Activated naive CD8-positive, alpha-beta T cell treated with anti-CD3 and anti-CD28 coated beads, Interleukin-2, amount 10 ng/mL, durations not matched to agents 7 days and 5 days (primary cell): ENCODE data around the gene MAP2K5. TPM values are rescaled to one million over a fixed set of nuclear protein-coding genes. Genes with fewer than 3 reads are reported as not detected.

ENCODE experiments used
- ATAC-seq: fragments of 150-1000 bp; cut with Tn5 transposase; one replicate; pipeline ENCODE4 v1.10.0; 2021; ENCODE audit warnings: low read depth, moderate library complexity
- POLR2A ChIA-PET: fragments of 350-600 bp; sonication (Branson Sonifier 250); formaldehyde crosslinking; loops from one replicate; lab custom pipeline; 2021; ENCODE audit warnings: antibody characterized with exemption; lab: Charles Lee
- DNase-seq: peaks from one replicate; pipeline ENCODE4 v3.0.0; 2021
- H3K27ac Mint-ChIP-seq: one replicate; pipeline ENCODE4 v1.8.0; 2022; ENCODE audit warnings: mild to moderate bottlenecking, mixed read lengths
- H3K27me3 Mint-ChIP-seq: one replicate; pipeline ENCODE4 v1.8.0; 2022; ENCODE audit warnings: mild to moderate bottlenecking, moderate library complexity, mixed read lengths
- H3K36me3 Mint-ChIP-seq: one replicate; pipeline ENCODE4 v1.8.0; 2021; ENCODE audit warnings: mild to moderate bottlenecking, mixed read lengths
- H3K4me1 Mint-ChIP-seq: one replicate; pipeline ENCODE4 v1.8.0; 2021; ENCODE audit warnings: mixed read lengths
- H3K4me3 Mint-ChIP-seq: one replicate; pipeline ENCODE4 v1.8.0; 2022; ENCODE audit warnings: mild to moderate bottlenecking, moderate library complexity, mixed read lengths
- H3K9me3 Mint-ChIP-seq: one replicate; pipeline ENCODE4 v1.8.0; 2021; ENCODE audit warnings: mixed read lengths
- total RNA-seq, 2 experiments: library from RNA; stranded (reverse); gene quantifications; one replicate each; pipeline ENCODE4 v1.2.3, GENCODE V29; 2021

The MAP2K5 gene
- total RNA-seq, 2 experiments from 2014 or later, result 25.8 to 29.9 TPM

DNA sequence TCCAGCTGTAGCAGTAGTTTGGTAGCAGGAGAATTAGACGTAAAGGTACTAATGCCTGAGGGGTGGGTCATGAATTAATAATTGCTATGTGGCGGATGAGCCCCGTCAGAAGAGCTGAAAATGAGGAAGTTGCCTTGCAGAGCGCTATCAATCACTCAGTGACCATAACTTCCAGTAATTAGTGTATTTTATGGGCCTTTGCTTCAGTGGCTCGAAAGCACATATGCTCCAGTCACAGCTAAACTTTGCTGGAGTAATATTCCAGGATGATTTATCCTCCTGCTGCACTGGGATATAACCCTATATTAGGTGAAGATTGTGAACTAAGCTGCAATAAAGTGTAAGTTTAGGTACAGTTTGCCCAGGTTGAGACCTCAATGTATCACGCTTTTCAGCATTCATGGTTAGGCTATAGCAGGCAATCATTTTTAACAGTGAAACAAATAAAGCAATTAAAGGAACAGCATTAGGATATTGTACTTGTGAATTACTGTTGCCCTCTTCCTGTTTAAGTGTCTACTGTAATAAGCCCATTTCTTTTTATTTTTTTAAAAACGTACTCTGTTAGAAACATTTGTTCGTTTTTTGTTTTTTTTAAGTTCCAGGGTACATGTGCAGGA, 178.2 kb downstream of the MAP2K5 start:
- no peak for ATAC-seq
- Mint-ChIP-seq H3K4me1 (peaks cover 4% of the 10 kb centered on the region), H3K27ac (no peak overlapping the region), H3K36me3 (peaks cover 3% of the 10 kb centered on the region), H3K9me3 (no peaks in the 10 kb centered on the region), H3K4me3 (no peak overlapping the region), H3K27me3 (no peaks in the 10 kb centered on the region)
- DNase-seq, result no peak
- POLR2A ChIA-PET, result no interaction called here

DNA sequence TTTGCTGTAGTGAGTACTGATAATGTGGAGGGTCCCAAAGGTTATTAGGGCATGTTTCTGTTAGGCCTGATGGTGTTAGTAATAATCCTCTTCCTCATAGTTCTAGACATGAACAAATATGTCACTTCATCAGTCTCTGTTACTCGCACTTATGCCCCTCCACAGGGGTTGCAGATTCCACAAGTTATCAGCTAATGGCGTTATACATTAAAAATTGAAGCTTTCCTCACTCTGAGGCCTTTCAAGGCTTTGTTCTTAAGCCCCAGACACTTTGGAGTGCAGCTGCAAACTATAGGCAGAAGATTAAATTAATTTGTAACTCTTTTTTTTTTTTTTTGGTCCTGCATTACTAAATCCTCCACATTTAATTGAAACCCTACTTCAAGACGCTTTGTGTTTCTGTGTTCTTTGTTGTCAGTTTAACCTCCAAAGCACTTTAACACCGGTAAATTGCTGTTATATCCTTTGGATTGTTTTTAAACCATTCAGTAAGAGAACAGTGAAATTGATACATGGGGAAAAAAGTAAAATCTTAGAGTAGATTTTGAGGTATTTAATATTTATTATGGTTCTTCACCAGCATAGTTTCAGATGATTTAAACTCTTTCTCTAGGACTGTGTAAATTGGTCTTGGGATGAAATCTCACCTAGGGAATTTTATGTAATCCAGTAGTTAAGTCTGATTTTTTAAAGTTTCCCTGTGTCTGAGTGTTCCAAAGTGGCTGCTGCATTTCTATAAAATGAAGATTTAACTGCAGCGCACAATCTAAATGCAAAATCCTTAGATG, 179.7 kb downstream of the MAP2K5 start:
- no peaks in the 10 kb centered on the region for H3K9me3 Mint-ChIP-seq
- POLR2A ChIA-PET, result no interaction called here
- peaks cover 3% of the 10 kb centered on the region for H3K36me3 Mint-ChIP-seq
- H3K27me3 Mint-ChIP-seq, result no peaks in the 10 kb centered on the region
- H3K4me1 Mint-ChIP-seq, result peaks cover 4% of the 10 kb centered on the region
- no peak for DNase-seq
- ATAC-seq, result no peak
- H3K27ac Mint-ChIP-seq, result no peak overlapping the region
- no peak overlapping the region for H3K4me3 Mint-ChIP-seq

DNA sequence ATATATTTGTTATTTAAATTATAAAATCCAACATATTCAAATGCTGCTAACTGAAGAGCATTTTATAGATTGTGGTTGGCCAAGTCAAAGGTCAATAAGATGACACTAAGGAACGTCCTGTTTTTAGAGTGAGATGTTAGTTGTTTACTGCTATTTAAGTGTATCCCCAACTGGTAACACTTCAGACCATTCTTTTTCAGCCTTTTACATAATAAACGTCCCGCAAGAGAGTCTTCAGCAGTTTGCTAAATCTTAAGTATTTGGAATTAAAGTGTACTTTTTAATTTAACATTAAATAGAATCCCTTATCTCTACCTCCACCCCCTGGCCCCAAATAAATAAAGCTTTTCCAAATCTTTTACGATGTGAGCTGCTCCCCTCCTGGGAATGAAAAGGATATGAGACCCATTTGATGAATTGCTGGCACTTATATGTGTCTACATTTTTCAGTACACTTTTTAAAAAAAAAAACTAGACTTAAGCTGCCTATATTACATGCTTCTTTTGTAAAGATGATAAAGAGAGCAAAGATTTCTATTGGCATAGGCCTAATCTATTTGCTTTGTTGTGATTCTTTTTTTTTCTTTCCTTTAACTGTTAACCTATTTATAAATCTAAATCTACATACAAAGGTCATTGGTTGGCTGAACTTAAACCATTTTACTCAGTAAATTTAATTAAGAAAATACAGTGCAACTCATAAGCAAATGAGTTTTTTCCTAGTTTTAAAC, 181.0 kb downstream of the MAP2K5 start:
- ATAC-seq (no peak), DNase-seq (no peak)
- Mint-ChIP-seq H3K4me1 (peaks cover 4% of the 10 kb centered on the region), H3K27ac (no peak overlapping the region), H3K4me3 (no peak overlapping the region), H3K36me3 (peaks cover 6% of the 10 kb centered on the region), H3K9me3 (no peaks in the 10 kb centered on the region), H3K27me3 (no peaks in the 10 kb centered on the region)
- POLR2A ChIA-PET, result no interaction called here

DNA sequence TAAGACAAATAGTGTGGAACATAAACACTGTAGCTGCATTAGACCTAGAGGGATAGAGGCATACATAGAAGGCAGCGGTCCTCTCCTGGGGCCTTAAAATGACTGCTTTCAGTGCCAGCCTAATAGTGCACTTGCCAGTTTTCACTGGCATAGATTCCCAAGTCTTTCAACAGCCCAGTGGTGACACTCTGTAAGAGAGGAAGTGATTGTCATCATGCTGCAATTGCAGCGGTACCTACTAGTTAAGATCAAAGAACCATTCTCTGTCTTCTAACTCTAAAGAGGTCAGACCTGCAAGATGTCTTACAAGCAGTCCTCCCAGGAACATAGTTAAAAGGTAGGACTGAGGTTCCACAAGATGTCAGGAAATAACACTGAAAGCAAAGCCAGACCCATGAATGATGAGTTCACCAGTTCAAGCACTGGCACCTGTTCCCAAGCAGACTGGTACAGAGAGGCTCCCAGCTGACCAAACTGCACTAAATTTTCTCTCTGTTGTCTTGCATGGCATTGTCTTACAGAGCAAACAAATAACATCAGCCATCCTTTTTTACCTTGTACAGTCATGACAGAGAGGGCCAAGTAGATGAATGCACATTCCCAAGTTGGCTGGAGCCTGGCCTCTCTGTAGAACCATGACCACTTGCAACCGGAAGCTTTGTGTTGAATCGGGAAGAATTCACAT, 182.3 kb downstream of the MAP2K5 start:
- Mint-ChIP-seq H3K27ac (no peak overlapping the region), H3K36me3 (peaks cover 7% of the 10 kb centered on the region), H3K27me3 (no peaks in the 10 kb centered on the region), H3K4me1 (peaks cover 4% of the 10 kb centered on the region), H3K9me3 (no peaks in the 10 kb centered on the region), H3K4me3 (no peak overlapping the region)
- no peak for ATAC-seq
- DNase-seq, result no peak
- POLR2A ChIA-PET, result no interaction called here

DNA sequence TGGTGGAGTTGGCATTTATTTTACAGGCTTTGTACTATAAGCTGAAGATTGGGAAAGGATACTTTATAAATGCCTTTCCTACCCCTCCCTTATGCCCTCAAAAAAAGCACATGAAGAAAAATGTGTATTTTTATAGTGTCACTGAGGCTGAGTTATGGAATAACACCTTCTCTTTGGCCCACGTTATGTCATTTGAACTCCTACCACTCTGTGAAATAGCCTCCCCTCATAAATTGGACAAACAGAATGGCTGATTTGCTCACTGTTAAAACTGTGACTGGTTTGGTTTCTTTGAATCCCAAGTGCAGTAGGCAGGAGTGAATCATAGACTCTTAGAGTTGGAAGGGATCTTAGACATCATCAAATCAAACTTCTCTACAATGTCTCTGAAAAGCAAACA, 187.6 kb downstream of the MAP2K5 start:
- Mint-ChIP-seq H3K4me3 (no peak overlapping the region), H3K36me3 (peaks cover 6% of the 10 kb centered on the region), H3K4me1 (peaks cover 5% of the 10 kb centered on the region), H3K9me3 (no peaks in the 10 kb centered on the region), H3K27ac (no peak overlapping the region), H3K27me3 (no peaks in the 10 kb centered on the region)
- POLR2A ChIA-PET, result no interaction called here
- no peak for DNase-seq
- ATAC-seq, result no peak

DNA sequence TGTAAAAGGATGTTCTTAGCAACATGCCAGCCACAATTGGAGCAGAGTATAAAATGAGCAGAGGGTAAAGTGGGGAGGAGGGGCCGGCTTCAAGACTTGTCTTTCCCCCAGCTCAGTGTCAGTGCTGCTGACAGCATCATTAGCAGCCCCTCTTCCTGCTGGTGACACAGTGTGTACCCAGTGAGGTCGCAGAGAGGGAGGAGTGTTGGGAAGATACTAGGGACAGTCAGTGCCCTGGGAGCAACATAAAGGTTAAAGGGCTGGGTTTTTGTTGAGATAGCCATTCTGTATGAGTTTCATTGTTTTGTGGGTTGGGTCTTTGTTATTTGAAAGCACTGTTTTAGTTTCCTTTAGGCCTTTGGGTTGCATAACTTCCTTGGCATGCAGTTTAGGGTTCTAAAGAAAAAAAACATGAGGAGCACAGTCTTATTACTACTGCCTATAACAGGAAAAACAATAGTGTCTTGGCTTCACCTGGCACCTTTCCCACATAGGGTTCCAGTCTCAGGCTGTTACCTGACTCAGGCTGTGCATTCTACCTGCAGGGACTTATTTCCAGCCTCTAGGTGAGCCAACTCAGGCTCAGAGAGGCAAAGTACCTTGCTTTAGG, 188.7 kb downstream of the MAP2K5 start:
- Mint-ChIP-seq H3K27me3 (no peaks in the 10 kb centered on the region), H3K27ac (no peak overlapping the region), H3K4me1 (peaks cover 15% of the 10 kb centered on the region), H3K36me3 (peaks cover 10% of the 10 kb centered on the region), H3K9me3 (no peaks in the 10 kb centered on the region), H3K4me3 (no peak overlapping the region)
- ATAC-seq, result no peak
- POLR2A ChIA-PET, result no interaction called here
- no peak for DNase-seq

DNA sequence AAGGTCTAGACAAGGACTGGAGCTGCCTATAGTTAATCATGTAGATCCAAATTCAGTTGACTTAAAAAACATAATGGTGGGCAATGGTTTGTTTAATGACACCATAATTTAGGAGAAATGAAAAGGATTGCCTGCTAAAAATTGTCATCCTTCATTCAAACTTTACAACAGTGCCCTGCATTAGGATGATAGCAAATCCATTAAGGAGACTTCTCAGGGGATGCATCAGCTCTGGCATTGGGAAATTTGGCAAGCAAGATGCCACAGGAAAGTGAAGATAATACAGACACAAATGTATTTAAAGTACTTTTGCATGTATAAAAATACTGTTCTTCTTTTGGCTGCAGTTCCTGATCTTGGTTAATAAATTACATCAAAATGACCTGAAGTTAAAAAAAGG, 189.7 kb downstream of the MAP2K5 start:
- no peaks in the 10 kb centered on the region for H3K27me3 Mint-ChIP-seq
- peaks cover 18% of the 10 kb centered on the region for H3K4me1 Mint-ChIP-seq
- ATAC-seq (no peak), DNase-seq (no peak)
- H3K9me3 Mint-ChIP-seq, result no peaks in the 10 kb centered on the region
- POLR2A ChIA-PET, result no interaction called here
- H3K36me3 Mint-ChIP-seq, result peaks cover 13% of the 10 kb centered on the region
- H3K27ac Mint-ChIP-seq, result no peak overlapping the region
- H3K4me3 Mint-ChIP-seq, result no peak overlapping the region

DNA sequence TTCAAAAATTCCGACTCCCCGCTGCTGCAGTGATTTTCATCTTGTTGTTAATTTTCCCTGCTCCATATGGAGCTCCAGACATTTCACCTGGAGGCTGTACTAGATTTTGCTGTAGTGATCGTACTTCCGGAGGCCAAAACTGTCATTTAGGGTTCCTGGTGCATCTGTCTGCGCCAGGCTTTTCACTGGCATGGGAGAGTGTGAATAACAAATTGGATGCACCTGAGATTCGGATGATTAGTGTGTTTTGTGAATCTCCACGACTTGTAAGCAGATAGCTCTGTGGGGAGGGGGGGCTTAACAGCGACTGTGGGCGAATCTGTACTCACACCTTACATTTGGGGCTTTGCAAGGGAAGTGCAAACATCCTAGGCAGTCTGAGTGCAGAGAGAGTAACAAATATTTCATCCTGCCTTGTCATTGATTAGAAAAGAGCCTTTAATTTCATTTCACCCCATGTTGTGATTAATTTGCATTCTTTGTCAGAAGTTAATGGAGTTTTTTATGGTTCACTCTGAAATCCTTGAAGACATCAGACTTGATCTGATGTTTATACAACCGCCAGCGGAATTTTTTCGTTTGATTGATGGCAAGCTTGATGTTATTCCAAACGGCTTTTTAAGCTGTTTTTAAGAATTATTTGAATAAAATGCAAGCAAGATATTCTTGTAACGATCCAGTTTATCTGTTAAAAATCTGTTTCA, 190.3 kb downstream of the MAP2K5 start:
- H3K36me3 Mint-ChIP-seq, result peaks cover 14% of the 10 kb centered on the region
- ATAC-seq (no peak), DNase-seq (no peak)
- POLR2A ChIA-PET, result no interaction called here
- no peaks in the 10 kb centered on the region for H3K27me3 Mint-ChIP-seq
- no peak overlapping the region for H3K4me3 Mint-ChIP-seq
- peaks cover 18% of the 10 kb centered on the region for H3K4me1 Mint-ChIP-seq
- H3K27ac Mint-ChIP-seq, result no peak overlapping the region
- H3K9me3 Mint-ChIP-seq, result no peaks in the 10 kb centered on the region

DNA sequence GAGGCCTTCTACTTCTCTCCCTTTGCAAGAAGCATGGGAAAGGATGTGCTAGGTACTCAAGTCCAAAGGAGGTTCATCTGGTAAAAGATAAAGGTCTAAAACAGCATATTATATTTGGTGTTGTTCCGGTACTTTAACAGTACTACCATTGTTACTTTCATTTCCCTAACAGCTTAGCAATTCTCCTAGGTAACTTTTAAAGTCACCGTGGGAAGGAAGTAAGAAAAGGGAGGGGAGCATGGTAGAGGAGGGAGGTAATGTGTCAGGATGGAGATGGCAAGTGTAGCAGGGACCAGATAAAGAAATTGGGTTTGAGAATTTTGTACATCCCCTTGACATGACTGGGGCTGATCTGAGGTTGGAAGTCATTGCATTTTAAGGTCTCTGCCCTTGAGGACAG, 193.4 kb downstream of the MAP2K5 start:
- ATAC-seq (no peak), DNase-seq (no peak)
- POLR2A ChIA-PET, result no interaction called here
- H3K36me3 Mint-ChIP-seq, result peaks cover 12% of the 10 kb centered on the region
- peaks cover 21% of the 10 kb centered on the region for H3K4me1 Mint-ChIP-seq
- no peak overlapping the region for H3K27ac Mint-ChIP-seq
- no peaks in the 10 kb centered on the region for H3K27me3 Mint-ChIP-seq
- no peaks in the 10 kb centered on the region for H3K9me3 Mint-ChIP-seq
- no peak overlapping the region for H3K4me3 Mint-ChIP-seq

DNA sequence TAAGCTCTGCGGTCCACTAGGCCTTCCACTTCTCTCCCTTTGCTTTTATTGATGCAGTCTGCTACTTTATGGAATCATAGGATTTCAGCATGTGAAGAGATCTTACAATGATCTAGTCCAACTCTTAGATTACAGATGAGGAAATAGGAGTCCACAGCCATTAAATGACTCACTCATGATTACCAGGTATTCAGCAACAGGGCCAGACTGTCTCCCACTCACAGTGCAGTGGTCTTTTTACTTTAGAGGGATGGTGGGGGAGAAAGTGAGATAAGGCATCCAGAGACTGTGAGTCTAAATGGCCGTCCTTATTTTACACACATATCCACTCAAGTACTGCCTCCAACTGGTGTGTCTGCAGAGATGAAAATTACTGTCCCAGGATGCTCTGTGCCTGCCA, 194.3 kb downstream of the MAP2K5 start:
- H3K9me3 Mint-ChIP-seq, result no peaks in the 10 kb centered on the region
- ATAC-seq (no peak), DNase-seq (no peak)
- no peak overlapping the region for H3K4me3 Mint-ChIP-seq
- no peak overlapping the region for H3K27ac Mint-ChIP-seq
- peaks cover 25% of the 10 kb centered on the region for H3K4me1 Mint-ChIP-seq
- H3K27me3 Mint-ChIP-seq, result no peaks in the 10 kb centered on the region
- POLR2A ChIA-PET, result no interaction called here
- H3K36me3 Mint-ChIP-seq, result peaks cover 18% of the 10 kb centered on the region

DNA sequence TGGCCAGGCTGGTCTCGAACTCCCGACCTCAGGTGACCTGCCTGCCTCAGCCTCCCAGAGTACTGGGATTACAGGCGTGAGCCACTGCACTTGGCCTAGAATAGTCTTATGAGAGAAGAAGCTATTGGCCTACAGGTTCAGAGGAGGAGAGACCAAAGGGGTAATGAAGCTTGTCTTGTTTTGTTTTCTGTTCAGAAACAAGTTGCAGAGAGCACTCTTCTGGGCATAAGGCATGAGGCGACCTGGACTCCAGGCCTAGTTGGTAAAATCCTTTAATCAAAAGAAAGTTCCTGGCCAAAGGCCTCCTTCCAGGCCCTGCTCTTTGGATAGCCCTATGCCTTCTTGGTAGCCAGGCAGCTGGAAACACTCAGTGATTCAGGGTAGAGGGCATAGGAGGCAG, 195.6 kb downstream of the MAP2K5 start:
- Mint-ChIP-seq H3K27me3 (no peaks in the 10 kb centered on the region), H3K4me3 (no peak overlapping the region), H3K4me1 (peaks cover 25% of the 10 kb centered on the region), H3K36me3 (peaks cover 18% of the 10 kb centered on the region), H3K9me3 (no peaks in the 10 kb centered on the region), H3K27ac (no peak overlapping the region)
- no peak for DNase-seq
- ATAC-seq, result no peak
- POLR2A ChIA-PET, result no interaction called here

DNA sequence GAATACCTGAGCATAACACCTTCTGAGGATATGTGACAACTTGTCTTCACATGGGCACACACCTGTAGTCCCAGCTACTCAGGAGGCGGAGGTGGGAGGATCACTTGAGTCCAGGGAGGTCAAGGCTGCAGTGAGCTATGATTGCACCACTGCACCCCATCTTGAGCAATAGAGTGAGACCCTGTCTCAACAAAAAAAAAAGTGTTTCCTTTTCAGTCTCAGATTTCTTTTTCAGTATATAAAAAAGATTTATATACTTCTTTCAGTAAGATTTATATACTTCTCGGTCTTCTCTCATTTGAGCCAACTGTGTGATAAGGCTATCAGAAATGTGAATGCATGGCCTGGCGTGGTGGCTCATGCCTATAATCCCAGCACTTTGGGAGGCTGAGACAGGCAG, 197.9 kb downstream of the MAP2K5 start:
- no peaks in the 10 kb centered on the region for H3K9me3 Mint-ChIP-seq
- no peak for ATAC-seq
- peaks cover 17% of the 10 kb centered on the region for H3K36me3 Mint-ChIP-seq
- peaks cover 39% of the 10 kb centered on the region for H3K4me1 Mint-ChIP-seq
- POLR2A ChIA-PET, result no interaction called here
- no peak overlapping the region for H3K27ac Mint-ChIP-seq
- no peak overlapping the region for H3K4me3 Mint-ChIP-seq
- H3K27me3 Mint-ChIP-seq, result no peaks in the 10 kb centered on the region
- DNase-seq, result no peak

DNA sequence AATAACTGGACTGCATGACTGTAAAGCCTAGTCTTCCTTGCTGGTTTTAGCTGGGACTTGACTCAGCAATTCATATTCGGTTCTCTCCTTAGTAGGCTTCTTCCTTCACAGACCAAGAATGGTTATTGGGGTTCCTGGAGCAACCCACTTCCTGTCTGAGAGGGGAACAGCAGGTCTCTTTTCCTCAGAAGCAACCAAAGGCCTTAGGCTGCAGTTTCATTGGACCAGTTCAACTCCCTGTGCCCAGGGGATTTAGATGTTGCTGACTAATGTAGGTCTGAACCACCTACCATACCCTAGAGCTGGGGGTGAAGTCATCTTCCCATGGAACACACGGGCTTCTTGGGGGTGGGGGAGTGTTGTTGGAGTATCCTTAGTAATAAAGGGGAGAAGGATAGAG, 198.8 kb downstream of the MAP2K5 start:
- Mint-ChIP-seq H3K9me3 (no peaks in the 10 kb centered on the region), H3K4me1 (peaks cover 38% of the 10 kb centered on the region), H3K27ac (no peak overlapping the region), H3K36me3 (peaks cover 14% of the 10 kb centered on the region), H3K4me3 (no peak overlapping the region), H3K27me3 (no peaks in the 10 kb centered on the region)
- DNase-seq, result no peak
- ATAC-seq, result no peak
- POLR2A ChIA-PET, result no interaction called here
